ENCODE data around the gene ZNRD2. TPM values are rescaled to one million over a fixed set of nuclear protein-coding genes. Genes with fewer than 3 reads are reported as not detected.
A peak's percentile ranks its signal among the peaks of the same experiment; 100 is the strongest.

The ZNRD2 gene
- total and polyA plus RNA-seq, 10 of the 15 experiments (the other 5 are each of a cell fraction or from before 2014, with no cell fraction given), result 7.9 to 111 (median 55.4) TPM

DNA sequence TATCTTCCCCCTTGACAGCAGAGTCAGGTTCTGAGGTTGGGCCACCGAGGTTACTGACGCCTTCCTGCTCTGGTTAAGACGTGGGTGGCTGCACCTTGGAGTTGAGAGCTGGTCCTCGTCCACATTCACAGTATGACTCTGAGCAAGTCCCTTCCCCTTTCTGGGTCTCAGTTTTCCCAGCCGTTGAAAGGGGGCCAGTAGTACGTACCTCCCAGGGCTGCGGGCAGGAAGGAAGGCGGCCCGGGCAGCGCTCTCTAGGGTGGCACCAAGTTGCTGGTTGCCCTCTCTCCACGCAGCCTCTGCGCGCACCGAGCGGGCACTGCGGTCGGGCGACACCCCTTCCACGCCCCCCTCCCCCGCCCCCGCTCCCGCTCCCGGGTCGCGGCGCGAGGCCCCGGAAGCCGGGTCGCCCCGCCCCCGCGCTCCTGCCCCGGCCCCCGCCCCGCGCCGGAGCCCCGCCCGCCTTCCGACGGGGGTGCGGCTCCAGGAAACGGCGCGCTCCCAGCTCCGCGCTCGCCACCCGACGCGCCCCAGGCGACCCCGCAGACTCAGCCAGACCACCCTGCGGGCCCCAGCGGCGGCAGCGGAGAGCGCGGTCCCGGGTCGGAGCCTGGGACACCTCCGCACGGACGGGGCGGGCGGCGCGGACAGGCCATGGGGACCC lies 5.4 kb downstream of the ZNRD2 start, which contains the start of gene EHBP1L1 (continued):
- TF ChIP-seq MXI1 (IDR thresholded peaks at IDR 0.05; ENCODE audit: low read depth, low read length) (peak; percentile 45; the same call in 1 of the 2 replicates), BHLHE40 (IDR thresholded peaks at IDR 0.05; ENCODE audit: borderline replicate concordance in 1 of 2, low read depth in 2 of 2, low read length in 1 of 2) (peak in 1 of 2 experiments; percentile 26; a peak in 1 of 4 replicates), SPI1 (IDR thresholded peaks at IDR 0.05; ENCODE audit: borderline replicate concordance, insufficient read depth, low read depth, low read length) (peak; percentile 87), TBL1XR1 (IDR thresholded peaks at IDR 0.05; ENCODE audit: low read depth, low read length) (0 out of 2 replicates have a peak, but pooled peaks have one; percentile 19), MTA2 (IDR thresholded peaks at IDR 0.05; ENCODE audit: low read depth) (peak; percentile 54), GATAD2B (conservative IDR thresholded peaks at IDR 0.05; ENCODE audit: low read depth) (peak; percentile 81), IKZF2 (IDR thresholded peaks at IDR 0.05) (peak; percentile 95 to 96), BCL11A (IDR thresholded peaks at IDR 0.05; ENCODE audit: low read depth, low read length) (peak; percentile 57; the same call in 1 of the 2 replicates), SRF (IDR thresholded peaks at IDR 0.05; ENCODE audit: low read depth in 2 of 2, low read length in 2 of 2) (0 out of 4 replicates have a peak, but pooled peaks of 1 of the 2 experiments have one; percentile 18), JUND (IDR thresholded peaks at IDR 0.05; ENCODE audit: low read depth, low read length) (peak; percentile 19; the same call in 1 of the 2 replicates), FOXK2 (IDR thresholded peaks at IDR 0.05) (no peak), POLR2A (IDR thresholded peaks at IDR 0.05; ENCODE audit: low read depth, low read length) (peak; percentile 76), NBN (IDR thresholded peaks at IDR 0.05) (peak; percentile 75), CREB1 (IDR thresholded peaks at IDR 0.05; ENCODE audit: low read depth) (no peak), PAX8 (IDR thresholded peaks at IDR 0.05) (no peak), ZBED1 (IDR thresholded peaks at IDR 0.05; ENCODE audit: borderline replicate concordance) (peak; percentile 52; the same call in 1 of the 2 replicates), CREM (IDR thresholded peaks at IDR 0.05; ENCODE audit: low read depth) (peak; percentile 71), RELB (IDR thresholded peaks at IDR 0.05; ENCODE audit: low read depth) (peak; percentile 57; the same call in 1 of the 2 replicates), POLR2AphosphoS2 (IDR thresholded peaks at IDR 0.05; ENCODE audit: low read depth, low read length) (0 out of 2 replicates have a peak, but pooled peaks have one; percentile 43), HDAC2 (IDR thresholded peaks at IDR 0.05) (0 out of 2 replicates have a peak, but pooled peaks have one; percentile 71), BCL3 (IDR thresholded peaks at IDR 0.05; ENCODE audit: borderline replicate concordance, insufficient read depth, low read depth, low read length, poor library complexity, severe bottlenecking) (peak; percentile 84), IRF4 (IDR thresholded peaks at IDR 0.05; ENCODE audit: low read depth, low read length) (peak; percentile 86), HDGF (IDR thresholded peaks at IDR 0.05) (no peak; the same call in 1 of the 2 replicates), EED (IDR thresholded peaks at IDR 0.05; ENCODE audit: low read depth) (peak; percentile 98), DPF2 (IDR thresholded peaks at IDR 0.05) (peak; percentile 84; the same call in 1 of the 2 replicates), PAX5 (IDR thresholded peaks at IDR 0.05; ENCODE audit: borderline replicate concordance, low read depth, low read length) (peak; percentile 75)
- TF ChIP-seq, protein P1, sequence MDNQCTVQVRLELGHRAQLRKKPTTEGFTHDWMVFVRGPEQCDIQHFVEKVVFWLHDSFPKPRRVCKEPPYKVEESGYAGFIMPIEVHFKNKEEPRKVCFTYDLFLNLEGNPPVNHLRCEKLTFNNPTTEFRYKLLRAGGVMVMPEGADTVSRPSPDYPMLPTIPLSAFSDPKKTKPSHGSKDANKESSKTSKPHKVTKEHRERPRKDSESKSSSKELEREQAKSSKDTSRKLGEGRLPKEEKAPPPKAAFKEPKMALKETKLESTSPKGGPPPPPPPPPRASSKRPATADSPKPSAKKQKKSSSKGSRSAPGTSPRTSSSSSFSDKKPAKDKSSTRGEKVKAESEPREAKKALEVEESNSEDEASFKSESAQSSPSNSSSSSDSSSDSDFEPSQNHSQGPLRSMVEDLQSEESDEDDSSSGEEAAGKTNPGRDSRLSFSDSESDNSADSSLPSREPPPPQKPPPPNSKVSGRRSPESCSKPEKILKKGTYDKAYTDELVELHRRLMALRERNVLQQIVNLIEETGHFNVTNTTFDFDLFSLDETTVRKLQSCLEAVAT (IDR thresholded peaks at IDR 0.05), result peak; percentile 59; the same call in 1 of the 2 replicates
